Epithelial cell of proximal tubule (primary cell): ENCODE data around the gene MYB. TPM values are rescaled to one million over a fixed set of nuclear protein-coding genes. Genes with fewer than 3 reads are reported as not detected.

Source experiments
- DNase-seq: peaks from one replicate; pipeline ENCODE4 v3.0.0-alpha.2; 2011; ENCODE audit warnings: low read depth
- H3K4me3 ChIP-seq: 2 replicates; pipeline ENCODE4 v1.5.1; 2011; ENCODE audit warnings: low read depth, mild to moderate bottlenecking, low read length
- CTCF ChIP-seq: conservative IDR thresholded peaks from 2 replicates; pipeline ENCODE4 v1.5.1; 2012; ENCODE audit warnings: low read depth, mild to moderate bottlenecking, low read length
- total RNA-seq: library from RNA; depleted of rRNA; stranded (reverse); fragments of >200 nt; gene quantifications from 2 replicates; pipeline ENCODE4 v1.2.3, GENCODE V29; 2015

Gene MYB
- total RNA-seq, 1 donor from 2014 or later: 1.4 TPM

- H3K4me3 ChIP-seq: no peak overlapping the region
- no peak for TF ChIP-seq CTCF
- DNase-seq: no peak
Measured at GRCh38 chr6:135227758-135228157, 46.6 kb downstream of the MYB start.

GRCh38 chr6:135228486-135228885, 47.4 kb downstream of the MYB start:
- no peak for DNase-seq
- H3K4me3 ChIP-seq: no peak overlapping the region
- no peak for TF ChIP-seq CTCF

GRCh38 chr6:135229996-135230395, 48.9 kb downstream of the MYB start:
- H3K4me3 ChIP-seq: no peak overlapping the region
- no peak for DNase-seq
- TF ChIP-seq CTCF: no peak

- no peak for DNase-seq
- TF ChIP-seq CTCF: no peak
- no peak overlapping the region for H3K4me3 ChIP-seq
Measured at GRCh38 chr6:135230711-135231468, 49.8 kb downstream of the MYB start.

GRCh38 chr6:135231469-135231844, 50.3 kb downstream of the MYB start:
- no peak overlapping the region for H3K4me3 ChIP-seq
- no peak for DNase-seq
- TF ChIP-seq CTCF: no peak

- no peak overlapping the region for H3K4me3 ChIP-seq
- no peak for TF ChIP-seq CTCF
- no peak for DNase-seq
Measured at GRCh38 chr6:135233686-135234491, 52.8 kb downstream of the MYB start.
